Endothelial cell of umbilical vein (primary cell): ENCODE data around the gene SLC7A6OS. TPM values are rescaled to one million over a fixed set of nuclear protein-coding genes. Genes with fewer than 3 reads are reported as not detected.

Experiments
- BruUV-seq: library from RNA; stranded (reverse); fragments of 400-500 nt; replicated peaks from 2 replicates; lab custom pipeline; 2021; lab: Mats Ljungman, UMichigan
- CTCF ChIA-PET: fragments of 300-600, 350-600 bp; sonication (Branson Sonifier 250); formaldehyde crosslinking; loops from one replicate; lab custom pipeline; 2021; ENCODE audit warnings: antibody characterized with exemption, inconsistent platforms; lab: Charles Lee
- POLR2A ChIA-PET: fragments of 300-600, 350-600 bp; sonication (Branson Sonifier 250); formaldehyde crosslinking; loops from one replicate; lab custom pipeline; 2021; ENCODE audit warnings: antibody characterized with exemption, inconsistent platforms; lab: Charles Lee
- DNase-seq: peaks from one replicate; pipeline ENCODE4 v3.0.0-alpha.2; 2011; ENCODE audit warnings: low read depth, low spot score
- FAIRE-seq: peaks from 2 replicates; lab custom pipeline; 2011; peaks lifted over from hg19 to GRCh38; lab: Jason Lieb, UNC
- H2AFZ ChIP-seq: 2 replicates; pipeline ENCODE4 v1.6.0; 2012; ENCODE audit warnings: low read depth, low read length, control low read depth, inconsistent platforms
- H3K27ac ChIP-seq: 2 replicates; pipeline ENCODE4 v1.5.1; 2011; ENCODE audit warnings: low read depth, mild to moderate bottlenecking, control low read depth, low read length, moderate library complexity; ENCODE audit not compliant: insufficient read depth
- H3K27me3 ChIP-seq, 2 experiments: 2 replicates each; pipeline versions ENCODE4 v1.6.0 to v1.6.1; 2011; ENCODE audit warnings: low read length in 2 of 2, mixed read lengths in 1 of 2; ENCODE audit not compliant: control insufficient read depth in 2 of 2, insufficient read depth in 2 of 2
- H3K36me3 ChIP-seq, 2 experiments: 2 replicates in 1 of 2; 3 replicates in 1 of 2; pipeline ENCODE4 v1.5.1; 2011; ENCODE audit warnings: low read length in 2 of 2, mild to moderate bottlenecking in 1 of 2, moderate library complexity in 1 of 2; ENCODE audit not compliant: control insufficient read depth in 2 of 2, insufficient read depth in 2 of 2; ENCODE audit errors: extremely low read depth in 1 of 2
- H3K4me1 ChIP-seq: 3 replicates; pipeline ENCODE4 v1.5.1; 2011; ENCODE audit warnings: mild to moderate bottlenecking, low read length; ENCODE audit not compliant: control insufficient read depth, insufficient read depth; ENCODE audit errors: extremely low read depth
- H3K4me2 ChIP-seq: 2 replicates; pipeline ENCODE4 v1.6.1; 2011; ENCODE audit warnings: low read length, control low read depth, mixed read lengths; ENCODE audit not compliant: insufficient read depth
- H3K4me3 ChIP-seq, 3 experiments: fragments of 200-600 bp in 1 of 3; sonication (generic), shearing (Covaris generic) in 1 of 3; replicated peaks in 1 of 3; 2 replicates each; pipeline ENCODE4 v1.5.1; 2011 to 2016; ENCODE audit warnings: control low read depth in 3 of 3, low read length in 3 of 3, mild to moderate bottlenecking in 2 of 3, inconsistent platforms in 1 of 3, low read depth in 1 of 3, moderate library complexity in 1 of 3; ENCODE audit not compliant: insufficient read depth in 1 of 3
- H3K79me2 ChIP-seq: 2 replicates; pipeline ENCODE4 v1.6.0; 2012; ENCODE audit warnings: low read length, inconsistent platforms; ENCODE audit not compliant: control insufficient read depth, insufficient read depth
- H3K9ac ChIP-seq: replicated peaks from 2 replicates; pipeline ENCODE3; 2011; ENCODE audit warnings: low read length, control low read depth; ENCODE audit not compliant: insufficient read depth; ENCODE audit errors: extremely low read depth
- H3K9me1 ChIP-seq: replicated peaks from 3 replicates; pipeline ENCODE4 v1.6.0; 2011; ENCODE audit warnings: mild to moderate bottlenecking, low read length; ENCODE audit not compliant: control insufficient read depth, insufficient read depth; ENCODE audit errors: extremely low read depth
- H3K9me3 ChIP-seq: replicated peaks from 2 replicates; pipeline ENCODE4 v1.5.1; 2012; ENCODE audit warnings: low read length, inconsistent platforms; ENCODE audit not compliant: control insufficient read depth, insufficient read depth
- H4K20me1 ChIP-seq: replicated peaks from 2 replicates; pipeline ENCODE3; 2011; ENCODE audit warnings: mild to moderate bottlenecking, low read length; ENCODE audit not compliant: control insufficient read depth, insufficient read depth; ENCODE audit errors: extremely low read depth
- CTCF ChIP-seq, 2 donors: IDR thresholded peaks; 1 replicate in 1 of 2; 2 replicates in 1 of 2; pipeline ENCODE4 v1.5.1; 2011; ENCODE audit warnings: low read length in 2 of 2, mild to moderate bottlenecking in 2 of 2, moderate library complexity in 2 of 2, control low read depth in 1 of 2, inconsistent platforms in 1 of 2, low read depth in 1 of 2; ENCODE audit not compliant: insufficient read depth in 1 of 2; ENCODE audit errors: extremely low read depth in 1 of 2
- EZH2 ChIP-seq: IDR thresholded peaks from 2 replicates; pipeline ENCODE4 v1.6.1; 2012; ENCODE audit warnings: borderline replicate concordance, low read depth, mild to moderate bottlenecking, moderate library complexity, low read length, inconsistent platforms; ENCODE audit not compliant: severe bottlenecking
- FOS ChIP-seq: IDR thresholded peaks from 2 replicates; pipeline ENCODE4 v1.6.1; 2011; ENCODE audit warnings: mild to moderate bottlenecking, low read length, moderate library complexity, borderline replicate concordance; ENCODE audit not compliant: insufficient read depth
- GATA2 ChIP-seq: IDR thresholded peaks from 2 replicates; pipeline ENCODE4 v1.7.0; 2011; ENCODE audit warnings: low read depth, mild to moderate bottlenecking, moderate library complexity, mixed read lengths, low read length; ENCODE audit not compliant: insufficient read length, insufficient read depth
- JUN ChIP-seq: IDR thresholded peaks from 2 replicates; pipeline ENCODE4 v1.6.1; 2011; ENCODE audit warnings: borderline replicate concordance, low read depth; ENCODE audit not compliant: insufficient read length, insufficient read depth
- MAX ChIP-seq: IDR thresholded peaks from 2 replicates; pipeline ENCODE4 v1.6.1; 2011; ENCODE audit not compliant: insufficient read depth, insufficient read length
- MYC ChIP-seq: IDR thresholded peaks from one replicate; pipeline ENCODE4 v1.6.1; 2011; ENCODE audit warnings: mild to moderate bottlenecking, low read depth, low read length
- POLR2A ChIP-seq: IDR thresholded peaks from 2 replicates; pipeline ENCODE4 v1.6.1; 2012; ENCODE audit warnings: low read depth, mild to moderate bottlenecking, control low read depth, low read length
- POLR2AphosphoS5 ChIP-seq: IDR thresholded peaks from 2 replicates; pipeline ENCODE4 v1.6.1; 2012; ENCODE audit warnings: low read depth, mild to moderate bottlenecking, control low read depth, low read length, moderate library complexity; ENCODE audit not compliant: insufficient read depth
- dilution Hi-C: fragments of 300-500 bp; cut with MboI; formaldehyde crosslinking; loops from one replicate; pipeline ENCODE4 v1.15.0; 2019; ENCODE audit warnings: low sequenced_read_pairs; ENCODE audit not compliant: extremely low pct_ligation_motif_present
- intact Hi-C: fragments of 100-400 bp; cut with micrococcal nuclease; formaldehyde crosslinking; loops from one replicate; pipeline ENCODE4 v1.10.0; 2022
- polyA plus RNA-seq, 4 experiments: library from polyadenylated mRNA; depleted of rRNA in 3 of 4; stranded (reverse) in 3 of 4; unstranded in 1 of 4; fragments of >200 nt; gene quantifications; 2 replicates each; pipeline versions ENCODE4 v1.2.1 to v1.2.3, GENCODE V29; 2011 to 2012; ENCODE audit warnings: missing spikeins in 1 of 4
- total RNA-seq: library from RNA; stranded (reverse); gene quantifications from 2 replicates; pipeline ENCODE4 v1.2.3, GENCODE V29; 2021

Gene SLC7A6OS
- total and polyA plus RNA-seq, 2 donors (not counting 3 experiments of a cell fraction or from before 2014, with no cell fraction given), result 8.3 to 22.9 TPM

- H3K9ac ChIP-seq, result no peak overlapping the region
- H3K4me2 ChIP-seq, result no peak overlapping the region
- ChIA-PET POLR2A (interaction anchor here (1.0 to 1.2 kb wide), 2 partner anchors 13 to 60 kb away, joined by 3 to 6 read pairs; partner anchors contain the start of genes PRMT7, SLC7A6 and SLC7A6OS), CTCF (interaction anchor here (1.0 to 5.3 kb wide), 10 partner anchors 11 to 86 kb away, joined by 3 to 101 read pairs (median 6); partner anchors contain the start of genes PRMT7, SLC7A6 and SLC7A6OS)
- no peaks in the 10 kb centered on the region for H3K79me2 ChIP-seq
- no peaks in the 10 kb centered on the region for H3K9me1 ChIP-seq
- intact Hi-C loops, result loop anchor here (2.0 to 10.0 kb wide), 2 partner anchors 14 to 240 kb away; partner anchors contain the start of genes NFATC3, PRMT7 and SLC7A6OS
- peaks cover 2 to 3% of the 10 kb centered on the region in 2 experiments for H3K36me3 ChIP-seq
- H3K9me3 ChIP-seq, result no peaks in the 10 kb centered on the region
- H3K4me1 ChIP-seq, result peaks cover 12% of the 10 kb centered on the region
- no peaks in the 10 kb centered on the region for H3K27me3 ChIP-seq
- dilution Hi-C loops, result no loop called here
- no peak for TF ChIP-seq MYC
- no peak for TF ChIP-seq POLR2A
- TF ChIP-seq EZH2, result no peak
- TF ChIP-seq GATA2, result no peak
- TF ChIP-seq CTCF (IDR thresholded peaks at IDR 0.05; ENCODE audit: extremely low read depth in 1 of 2, insufficient read depth in 1 of 2, low read depth in 1 of 2, low read length in 2 of 2), result no peak
- no peak for TF ChIP-seq MAX
- no peak for TF ChIP-seq FOS
- no peak for TF ChIP-seq JUN
- TF ChIP-seq POLR2AphosphoS5, result no peak
- no peaks in the 10 kb centered on the region for H4K20me1 ChIP-seq
- FAIRE-seq (no peak), DNase-seq (no peak)
- no peak overlapping the region for H3K27ac ChIP-seq
- no peak overlapping the region for H3K4me3 ChIP-seq
- BruUV-seq, result no TSS peak
- no peak overlapping the region for H2AFZ ChIP-seq
Measured at GRCh38 chr16:68324336-68324735, 13.6 kb upstream of the SLC7A6OS start.
